Measurements from ENCODE around the gene PRIMPOL. TPM values are rescaled to one million over a fixed set of nuclear protein-coding genes. Genes with fewer than 3 reads are reported as not detected.

The PRIMPOL gene
- total RNA-seq, 1 experiment from 2014 or later = 8.3 TPM

DNA sequence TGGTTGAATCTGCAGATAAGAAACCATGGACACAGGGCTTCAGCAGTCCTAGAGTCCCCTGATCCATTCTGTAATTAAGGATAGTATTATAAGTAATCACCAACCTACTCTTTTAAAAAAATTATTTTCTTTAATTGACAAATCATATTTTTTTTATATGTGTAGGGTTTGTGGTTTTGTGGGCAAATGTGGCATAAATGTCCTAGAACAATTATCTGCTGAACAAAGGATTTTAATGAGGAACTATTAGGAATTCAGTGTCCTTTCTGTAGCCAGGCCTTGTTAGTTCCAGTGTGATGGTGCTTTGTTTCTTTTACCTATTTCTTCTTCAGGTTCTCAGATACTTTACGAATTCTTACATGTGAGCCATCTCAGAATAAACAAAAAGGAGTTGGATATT is 32.4 kb downstream of the PRIMPOL start (continued):
- TF ChIP-seq, protein P1, sequence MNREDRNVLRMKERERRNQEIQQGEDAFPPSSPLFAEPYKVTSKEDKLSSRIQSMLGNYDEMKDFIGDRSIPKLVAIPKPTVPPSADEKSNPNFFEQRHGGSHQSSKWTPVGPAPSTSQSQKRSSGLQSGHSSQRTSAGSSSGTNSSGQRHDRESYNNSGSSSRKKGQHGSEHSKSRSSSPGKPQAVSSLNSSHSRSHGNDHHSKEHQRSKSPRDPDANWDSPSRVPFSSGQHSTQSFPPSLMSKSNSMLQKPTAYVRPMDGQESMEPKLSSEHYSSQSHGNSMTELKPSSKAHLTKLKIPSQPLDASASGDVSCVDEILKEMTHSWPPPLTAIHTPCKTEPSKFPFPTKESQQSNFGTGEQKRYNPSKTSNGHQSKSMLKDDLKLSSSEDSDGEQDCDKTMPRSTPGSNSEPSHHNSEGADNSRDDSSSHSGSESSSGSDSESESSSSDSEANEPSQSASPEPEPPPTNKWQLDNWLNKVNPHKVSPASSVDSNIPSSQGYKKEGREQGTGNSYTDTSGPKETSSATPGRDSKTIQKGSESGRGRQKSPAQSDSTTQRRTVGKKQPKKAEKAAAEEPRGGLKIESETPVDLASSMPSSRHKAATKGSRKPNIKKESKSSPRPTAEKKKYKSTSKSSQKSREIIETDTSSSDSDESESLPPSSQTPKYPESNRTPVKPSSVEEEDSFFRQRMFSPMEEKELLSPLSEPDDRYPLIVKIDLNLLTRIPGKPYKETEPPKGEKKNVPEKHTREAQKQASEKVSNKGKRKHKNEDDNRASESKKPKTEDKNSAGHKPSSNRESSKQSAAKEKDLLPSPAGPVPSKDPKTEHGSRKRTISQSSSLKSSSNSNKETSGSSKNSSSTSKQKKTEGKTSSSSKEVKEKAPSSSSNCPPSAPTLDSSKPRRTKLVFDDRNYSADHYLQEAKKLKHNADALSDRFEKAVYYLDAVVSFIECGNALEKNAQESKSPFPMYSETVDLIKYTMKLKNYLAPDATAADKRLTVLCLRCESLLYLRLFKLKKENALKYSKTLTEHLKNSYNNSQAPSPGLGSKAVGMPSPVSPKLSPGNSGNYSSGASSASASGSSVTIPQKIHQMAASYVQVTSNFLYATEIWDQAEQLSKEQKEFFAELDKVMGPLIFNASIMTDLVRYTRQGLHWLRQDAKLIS (CRISPR knock-in tag; IDR thresholded peaks at IDR 0.05; ENCODE audit: borderline replicate concordance) = no peak
- no peak for TF ChIP-seq TCF7 (CRISPR knock-in tag; IDR thresholded peaks at IDR 0.05; ENCODE audit: low read depth)
- no peak for TF ChIP-seq ZNF423 (CRISPR knock-in tag; IDR thresholded peaks at IDR 0.05)
- TF ChIP-seq, protein P2, sequence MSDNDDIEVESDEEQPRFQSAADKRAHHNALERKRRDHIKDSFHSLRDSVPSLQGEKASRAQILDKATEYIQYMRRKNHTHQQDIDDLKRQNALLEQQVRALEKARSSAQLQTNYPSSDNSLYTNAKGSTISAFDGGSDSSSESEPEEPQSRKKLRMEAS (CRISPR knock-in tag; IDR thresholded peaks at IDR 0.05) = no peak
- TF ChIP-seq, protein P3, sequence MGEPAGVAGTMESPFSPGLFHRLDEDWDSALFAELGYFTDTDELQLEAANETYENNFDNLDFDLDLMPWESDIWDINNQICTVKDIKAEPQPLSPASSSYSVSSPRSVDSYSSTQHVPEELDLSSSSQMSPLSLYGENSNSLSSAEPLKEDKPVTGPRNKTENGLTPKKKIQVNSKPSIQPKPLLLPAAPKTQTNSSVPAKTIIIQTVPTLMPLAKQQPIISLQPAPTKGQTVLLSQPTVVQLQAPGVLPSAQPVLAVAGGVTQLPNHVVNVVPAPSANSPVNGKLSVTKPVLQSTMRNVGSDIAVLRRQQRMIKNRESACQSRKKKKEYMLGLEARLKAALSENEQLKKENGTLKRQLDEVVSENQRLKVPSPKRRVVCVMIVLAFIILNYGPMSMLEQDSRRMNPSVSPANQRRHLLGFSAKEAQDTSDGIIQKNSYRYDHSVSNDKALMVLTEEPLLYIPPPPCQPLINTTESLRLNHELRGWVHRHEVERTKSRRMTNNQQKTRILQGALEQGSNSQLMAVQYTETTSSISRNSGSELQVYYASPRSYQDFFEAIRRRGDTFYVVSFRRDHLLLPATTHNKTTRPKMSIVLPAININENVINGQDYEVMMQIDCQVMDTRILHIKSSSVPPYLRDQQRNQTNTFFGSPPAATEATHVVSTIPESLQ (CRISPR knock-in tag; IDR thresholded peaks at IDR 0.05) = no peak
- TF ChIP-seq SMAD4 (CRISPR knock-in tag; IDR thresholded peaks at IDR 0.05) = no peak
- TF ChIP-seq ZNF232 (CRISPR knock-in tag; IDR thresholded peaks at IDR 0.05) = no peak
- TF ChIP-seq ZBTB21 (CRISPR knock-in tag; IDR thresholded peaks at IDR 0.05; ENCODE audit: borderline replicate concordance) = no peak
- TF ChIP-seq FOXJ3 (CRISPR knock-in tag; IDR thresholded peaks at IDR 0.05; ENCODE audit: borderline replicate concordance) = no peak
- TF ChIP-seq ZNF121 (CRISPR knock-in tag; IDR thresholded peaks at IDR 0.05) = no peak
- TF ChIP-seq, protein P4, sequence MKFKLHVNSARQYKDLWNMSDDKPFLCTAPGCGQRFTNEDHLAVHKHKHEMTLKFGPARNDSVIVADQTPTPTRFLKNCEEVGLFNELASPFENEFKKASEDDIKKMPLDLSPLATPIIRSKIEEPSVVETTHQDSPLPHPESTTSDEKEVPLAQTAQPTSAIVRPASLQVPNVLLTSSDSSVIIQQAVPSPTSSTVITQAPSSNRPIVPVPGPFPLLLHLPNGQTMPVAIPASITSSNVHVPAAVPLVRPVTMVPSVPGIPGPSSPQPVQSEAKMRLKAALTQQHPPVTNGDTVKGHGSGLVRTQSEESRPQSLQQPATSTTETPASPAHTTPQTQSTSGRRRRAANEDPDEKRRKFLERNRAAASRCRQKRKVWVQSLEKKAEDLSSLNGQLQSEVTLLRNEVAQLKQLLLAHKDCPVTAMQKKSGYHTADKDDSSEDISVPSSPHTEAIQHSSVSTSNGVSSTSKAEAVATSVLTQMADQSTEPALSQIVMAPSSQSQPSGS (CRISPR knock-in tag; IDR thresholded peaks at IDR 0.05; ENCODE audit: borderline replicate concordance, low read depth) = no peak
- no peak for TF ChIP-seq PRRX2 (CRISPR knock-in tag; IDR thresholded peaks at IDR 0.05)
- TF ChIP-seq EMX1 (CRISPR knock-in tag; IDR thresholded peaks at IDR 0.05) = no peak
- TF ChIP-seq GTF2I (CRISPR knock-in tag; conservative IDR thresholded peaks at IDR 0.05) = no peak

DNA sequence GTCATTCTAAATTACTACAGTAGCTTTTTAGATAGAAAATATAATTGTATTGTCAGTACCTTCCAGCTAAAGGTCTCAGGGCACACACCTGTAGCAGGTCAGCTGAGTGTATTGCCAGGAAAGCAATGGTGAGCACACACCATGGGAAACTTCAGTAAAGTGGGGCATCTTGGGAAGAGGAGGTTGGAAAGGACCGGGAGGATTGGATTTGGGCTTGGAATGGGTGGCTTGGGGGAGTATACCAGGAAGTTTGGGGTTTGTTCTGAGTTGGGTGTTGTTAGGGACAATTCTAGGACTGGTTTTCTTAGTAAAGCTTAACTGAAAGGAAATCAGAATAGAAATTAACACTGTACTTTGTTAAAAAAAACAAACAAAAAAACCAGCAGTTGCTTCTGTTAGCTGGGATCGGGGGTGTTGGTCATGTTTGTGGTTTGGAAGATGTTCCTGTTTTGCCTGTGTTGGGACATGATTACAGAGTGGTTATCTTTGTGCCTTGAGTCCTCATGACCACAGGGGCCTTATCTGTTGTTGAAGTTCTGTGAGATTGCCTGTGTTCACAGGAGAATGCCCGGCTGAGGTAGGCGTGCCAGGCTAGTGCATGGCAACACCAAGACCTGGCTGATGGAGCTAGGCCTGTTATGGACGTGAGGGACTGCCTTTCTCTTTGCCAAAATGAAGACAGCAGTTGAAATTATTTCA is 35.1 kb downstream of the PRIMPOL start:
- H3K4me1 Mint-ChIP-seq = peaks cover 16% of the 10 kb centered on the region

More for the DNA sequence above, 35.1 kb downstream of the PRIMPOL start:
- Mint-ChIP-seq H3K36me3 (peaks cover 8% of the 10 kb centered on the region), H3K4me3 (no peak overlapping the region), H3K27ac (peak overlapping the region; percentile 17), H3K27me3 (ENCODE audit: low read depth) (no peaks in the 10 kb centered on the region), H3K9me3 (peaks cover 3% of the 10 kb centered on the region)
- ATAC-seq (no peak), DNase-seq (ENCODE audit: low spot score) (no peak)
- ChIA-PET POLR2A (interaction anchor here (0.7 kb wide), 1 partner anchor 453 kb away, joined by 3 read pairs; no protein-coding TSS in a partner anchor), CTCF (no interaction called here)
- no peak for TF ChIP-seq ATF1 (CRISPR knock-in tag; IDR thresholded peaks at IDR 0.05)
- no peak for TF ChIP-seq MYBL2 (CRISPR knock-in tag; IDR thresholded peaks at IDR 0.05)
- TF ChIP-seq, protein P5, sequence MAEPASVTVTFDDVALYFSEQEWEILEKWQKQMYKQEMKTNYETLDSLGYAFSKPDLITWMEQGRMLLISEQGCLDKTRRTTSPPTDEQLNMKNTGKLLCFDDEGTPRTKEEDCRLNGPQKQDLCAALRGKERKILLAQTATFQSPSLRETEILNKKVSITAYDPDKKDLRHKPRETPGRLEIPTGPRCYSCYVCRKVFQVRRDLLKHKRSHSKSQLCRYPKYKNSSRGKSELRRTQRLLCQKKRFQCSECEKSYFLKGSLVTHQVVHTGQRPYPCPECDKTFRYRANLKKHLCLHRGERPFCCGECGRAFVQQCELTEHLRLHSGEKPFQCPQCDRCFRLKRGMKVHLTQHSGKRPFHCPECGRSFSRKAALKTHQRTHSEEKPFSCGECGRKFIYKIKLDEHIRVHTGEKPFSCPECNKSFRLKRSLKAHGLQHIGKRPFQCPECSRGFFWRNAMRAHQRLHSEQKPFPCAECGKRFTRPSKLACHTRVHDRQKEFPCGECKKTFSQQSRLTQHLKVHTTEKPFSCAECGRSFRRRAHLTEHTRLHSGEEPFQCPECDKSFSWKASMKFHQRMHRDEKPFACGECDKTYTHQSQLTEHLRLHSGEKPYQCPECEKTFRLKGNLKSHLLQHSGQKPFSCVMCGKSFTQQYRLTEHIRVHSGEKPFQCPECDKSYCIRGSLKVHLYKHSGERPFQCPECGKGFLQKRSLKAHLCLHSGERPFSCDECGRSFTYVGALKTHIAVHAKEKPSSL (CRISPR knock-in tag; conservative IDR thresholded peaks at IDR 0.05) = no peak
- TF ChIP-seq NFATC4 (CRISPR knock-in tag; IDR thresholded peaks at IDR 0.05) = no peak
- TF ChIP-seq, protein P6, sequence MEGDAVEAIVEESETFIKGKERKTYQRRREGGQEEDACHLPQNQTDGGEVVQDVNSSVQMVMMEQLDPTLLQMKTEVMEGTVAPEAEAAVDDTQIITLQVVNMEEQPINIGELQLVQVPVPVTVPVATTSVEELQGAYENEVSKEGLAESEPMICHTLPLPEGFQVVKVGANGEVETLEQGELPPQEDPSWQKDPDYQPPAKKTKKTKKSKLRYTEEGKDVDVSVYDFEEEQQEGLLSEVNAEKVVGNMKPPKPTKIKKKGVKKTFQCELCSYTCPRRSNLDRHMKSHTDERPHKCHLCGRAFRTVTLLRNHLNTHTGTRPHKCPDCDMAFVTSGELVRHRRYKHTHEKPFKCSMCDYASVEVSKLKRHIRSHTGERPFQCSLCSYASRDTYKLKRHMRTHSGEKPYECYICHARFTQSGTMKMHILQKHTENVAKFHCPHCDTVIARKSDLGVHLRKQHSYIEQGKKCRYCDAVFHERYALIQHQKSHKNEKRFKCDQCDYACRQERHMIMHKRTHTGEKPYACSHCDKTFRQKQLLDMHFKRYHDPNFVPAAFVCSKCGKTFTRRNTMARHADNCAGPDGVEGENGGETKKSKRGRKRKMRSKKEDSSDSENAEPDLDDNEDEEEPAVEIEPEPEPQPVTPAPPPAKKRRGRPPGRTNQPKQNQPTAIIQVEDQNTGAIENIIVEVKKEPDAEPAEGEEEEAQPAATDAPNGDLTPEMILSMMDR (IDR thresholded peaks at IDR 0.05) = no peak
- no peak for TF ChIP-seq CREB1 (CRISPR knock-in tag; IDR thresholded peaks at IDR 0.05)
- TF ChIP-seq ZNF671 (CRISPR knock-in tag; IDR thresholded peaks at IDR 0.05) = no peak
- TF ChIP-seq NFYB (CRISPR knock-in tag; conservative IDR thresholded peaks at IDR 0.05; ENCODE audit: low read depth) = no peak
- TF ChIP-seq PRRX2 (CRISPR knock-in tag; IDR thresholded peaks at IDR 0.05) = no peak
- TF ChIP-seq SMAD3 (CRISPR knock-in tag; IDR thresholded peaks at IDR 0.05; ENCODE audit: borderline replicate concordance) = no peak
